HepG2 (cell line): ENCODE measurements around the gene MYO1B. TPM values are rescaled to one million over a fixed set of nuclear protein-coding genes. Genes with fewer than 3 reads are reported as not detected.

Source experiments
- AHR ChIP-seq: IDR thresholded peaks from 2 replicates; pipeline ENCODE4 v1.6.1; 2018; ENCODE audit warnings: missing genetic modification reagents, missing compliant biosample characterization
- ETV6 ChIP-seq: sonication (generic); formaldehyde crosslinking; conservative IDR thresholded peaks from 2 replicates; pipeline ENCODE4 v1.4.0; 2020; ENCODE audit warnings: missing genetic modification reagents
- GATA4 ChIP-seq: sonication (generic); IDR thresholded peaks from 2 replicates; pipeline ENCODE4 v1.6.1; 2016; ENCODE audit warnings: antibody characterized with exemption, low read depth, borderline replicate concordance
- HNRNPLL ChIP-seq: fragments of 200-400 bp; formaldehyde crosslinking; IDR thresholded peaks from 2 replicates; pipeline ENCODE4 v1.6.1; 2017; ENCODE audit warnings: mild to moderate bottlenecking, low read depth, low read length; ENCODE audit not compliant: poor library complexity, severe bottlenecking
- JUNB ChIP-seq: sonication (generic); formaldehyde crosslinking; IDR thresholded peaks from 2 replicates; pipeline ENCODE4 v1.8.0; 2022; ENCODE audit warnings: missing genetic modification reagents, mild to moderate bottlenecking, borderline replicate concordance
- KDM4B ChIP-seq: sonication (generic); formaldehyde crosslinking; IDR thresholded peaks from 2 replicates; pipeline ENCODE4 v1.4.0; 2020; ENCODE audit warnings: missing genetic modification reagents
- SOX5 ChIP-seq: IDR thresholded peaks from 2 replicates; pipeline ENCODE4 v1.6.1; 2016; ENCODE audit warnings: borderline replicate concordance
- ZNF235 ChIP-seq: sonication (generic); formaldehyde crosslinking; IDR thresholded peaks from 2 replicates; pipeline ENCODE4 v1.8.1; 2023; ENCODE audit warnings: mild to moderate bottlenecking, missing genetic modification reagents, borderline replicate concordance
- ZNF333 ChIP-seq: sonication (generic); formaldehyde crosslinking; IDR thresholded peaks from 2 replicates; pipeline ENCODE4 v1.4.0; 2020; ENCODE audit warnings: mild to moderate bottlenecking, missing genetic modification reagents, borderline replicate concordance
- ZNF570 ChIP-seq: sonication (generic); formaldehyde crosslinking; IDR thresholded peaks from 2 replicates; pipeline ENCODE4 v1.4.0; 2020; ENCODE audit warnings: mild to moderate bottlenecking, missing genetic modification reagents, borderline replicate concordance
- ZNF652 ChIP-seq: IDR thresholded peaks from 2 replicates; pipeline ENCODE4 v1.6.1; 2016; ENCODE audit warnings: low read depth, borderline replicate concordance
- polyA plus RNA-seq, 8 experiments: library from polyadenylated mRNA; depleted of rRNA in 3 of 8; stranded (reverse) in 7 of 8; unstranded in 1 of 8; fragments of >200 nt; fragmentation: Illumina TruSeq in 4 of 8; extraction: Trizol in 4 of 8; gene quantifications; 2 replicates each; pipeline versions ENCODE4 v1.2.1 to v1.2.3, GENCODE V29; 2011 to 2016; ENCODE audit warnings: low read depth in 4 of 8, missing spikeins in 1 of 8, mixed read lengths in 1 of 8; ENCODE audit not compliant: insufficient read depth in 1 of 8
- total RNA-seq, 5 experiments: library from RNA; depleted of rRNA; stranded (reverse); fragments of >200 nt; fragmentation: Illumina TruSeq; extraction: Trizol; gene quantifications; 2 replicates each; pipeline ENCODE4 v1.2.3, GENCODE V29; 2016; ENCODE audit warnings: low read depth in 1 of 5
- TF ChIP-seq, protein P1 (sequence below): sonication (generic); formaldehyde crosslinking; IDR thresholded peaks from 2 replicates; pipeline ENCODE4 v1.8.1; 2023; ENCODE audit warnings: mild to moderate bottlenecking, missing genetic modification reagents
- TF ChIP-seq, protein P2 (sequence below): IDR thresholded peaks from 2 replicates; pipeline ENCODE4 v1.6.1; 2016; ENCODE audit warnings: low read depth, missing genetic modification reagents, missing compliant biosample characterization
- TF ChIP-seq, protein P3 (sequence below): sonication (generic); formaldehyde crosslinking; IDR thresholded peaks from 2 replicates; pipeline ENCODE4 v1.4.0; 2020; ENCODE audit warnings: mild to moderate bottlenecking, missing genetic modification reagents

The MYO1B gene
- total and polyA plus RNA-seq, 2 of the 13 experiments (the other 11 are each of a cell fraction or from before 2014, with no cell fraction given) = 36.9 to 89.8 TPM

DNA sequence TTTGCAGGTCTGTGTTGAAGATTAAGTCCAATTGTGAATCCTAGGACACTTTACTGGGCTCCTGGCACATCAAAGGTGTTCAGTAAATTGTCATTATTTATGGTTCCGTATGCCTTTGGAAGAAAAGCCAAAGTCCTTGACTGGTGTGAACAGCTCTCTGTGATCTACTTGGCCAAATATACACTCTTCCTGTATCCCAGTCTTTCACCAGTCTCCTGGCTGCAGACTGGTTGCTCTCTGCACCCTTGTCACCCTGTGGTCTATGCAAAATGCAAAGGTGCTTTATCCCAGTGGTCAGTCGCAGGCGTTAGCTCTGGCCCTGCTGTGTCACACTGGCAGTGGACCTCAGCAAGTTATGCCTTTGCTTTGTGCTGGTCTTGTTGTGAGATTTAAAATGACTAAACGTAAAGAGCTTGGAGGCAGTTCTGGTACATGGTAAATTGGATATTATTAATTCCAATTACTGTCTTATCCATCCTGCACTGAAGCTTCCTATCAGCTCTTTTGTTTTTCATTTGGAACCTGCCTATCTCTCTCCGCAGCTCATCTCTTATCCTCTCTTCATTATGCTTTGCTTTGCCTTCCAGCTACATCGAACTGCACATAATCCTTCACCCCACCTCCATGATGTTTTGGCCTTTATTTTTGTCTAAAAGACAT, 83.1 kb downstream of the MYO1B start (continued):
- TF ChIP-seq, protein P1, sequence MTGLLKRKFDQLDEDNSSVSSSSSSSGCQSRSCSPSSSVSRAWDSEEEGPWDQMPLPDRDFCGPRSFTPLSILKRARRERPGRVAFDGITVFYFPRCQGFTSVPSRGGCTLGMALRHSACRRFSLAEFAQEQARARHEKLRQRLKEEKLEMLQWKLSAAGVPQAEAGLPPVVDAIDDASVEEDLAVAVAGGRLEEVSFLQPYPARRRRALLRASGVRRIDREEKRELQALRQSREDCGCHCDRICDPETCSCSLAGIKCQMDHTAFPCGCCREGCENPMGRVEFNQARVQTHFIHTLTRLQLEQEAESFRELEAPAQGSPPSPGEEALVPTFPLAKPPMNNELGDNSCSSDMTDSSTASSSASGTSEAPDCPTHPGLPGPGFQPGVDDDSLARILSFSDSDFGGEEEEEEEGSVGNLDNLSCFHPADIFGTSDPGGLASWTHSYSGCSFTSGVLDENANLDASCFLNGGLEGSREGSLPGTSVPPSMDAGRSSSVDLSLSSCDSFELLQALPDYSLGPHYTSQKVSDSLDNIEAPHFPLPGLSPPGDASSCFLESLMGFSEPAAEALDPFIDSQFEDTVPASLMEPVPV = no peak
- TF ChIP-seq ZNF333 (CRISPR knock-in tag) (no peak), GATA4 (no peak), JUNB (no peak), ZNF235 (CRISPR knock-in tag) (no peak), SOX5 (CRISPR knock-in tag) (peak; percentile 68), ETV6 (no peak), HNRNPLL (no peak), KDM4B (CRISPR knock-in tag) (no peak), ZNF570 (CRISPR knock-in tag) (no peak), ZNF652 (CRISPR knock-in tag) (peak; percentile 33; the same call in 1 of the 2 replicates), AHR (no peak)
- TF ChIP-seq, protein P2, sequence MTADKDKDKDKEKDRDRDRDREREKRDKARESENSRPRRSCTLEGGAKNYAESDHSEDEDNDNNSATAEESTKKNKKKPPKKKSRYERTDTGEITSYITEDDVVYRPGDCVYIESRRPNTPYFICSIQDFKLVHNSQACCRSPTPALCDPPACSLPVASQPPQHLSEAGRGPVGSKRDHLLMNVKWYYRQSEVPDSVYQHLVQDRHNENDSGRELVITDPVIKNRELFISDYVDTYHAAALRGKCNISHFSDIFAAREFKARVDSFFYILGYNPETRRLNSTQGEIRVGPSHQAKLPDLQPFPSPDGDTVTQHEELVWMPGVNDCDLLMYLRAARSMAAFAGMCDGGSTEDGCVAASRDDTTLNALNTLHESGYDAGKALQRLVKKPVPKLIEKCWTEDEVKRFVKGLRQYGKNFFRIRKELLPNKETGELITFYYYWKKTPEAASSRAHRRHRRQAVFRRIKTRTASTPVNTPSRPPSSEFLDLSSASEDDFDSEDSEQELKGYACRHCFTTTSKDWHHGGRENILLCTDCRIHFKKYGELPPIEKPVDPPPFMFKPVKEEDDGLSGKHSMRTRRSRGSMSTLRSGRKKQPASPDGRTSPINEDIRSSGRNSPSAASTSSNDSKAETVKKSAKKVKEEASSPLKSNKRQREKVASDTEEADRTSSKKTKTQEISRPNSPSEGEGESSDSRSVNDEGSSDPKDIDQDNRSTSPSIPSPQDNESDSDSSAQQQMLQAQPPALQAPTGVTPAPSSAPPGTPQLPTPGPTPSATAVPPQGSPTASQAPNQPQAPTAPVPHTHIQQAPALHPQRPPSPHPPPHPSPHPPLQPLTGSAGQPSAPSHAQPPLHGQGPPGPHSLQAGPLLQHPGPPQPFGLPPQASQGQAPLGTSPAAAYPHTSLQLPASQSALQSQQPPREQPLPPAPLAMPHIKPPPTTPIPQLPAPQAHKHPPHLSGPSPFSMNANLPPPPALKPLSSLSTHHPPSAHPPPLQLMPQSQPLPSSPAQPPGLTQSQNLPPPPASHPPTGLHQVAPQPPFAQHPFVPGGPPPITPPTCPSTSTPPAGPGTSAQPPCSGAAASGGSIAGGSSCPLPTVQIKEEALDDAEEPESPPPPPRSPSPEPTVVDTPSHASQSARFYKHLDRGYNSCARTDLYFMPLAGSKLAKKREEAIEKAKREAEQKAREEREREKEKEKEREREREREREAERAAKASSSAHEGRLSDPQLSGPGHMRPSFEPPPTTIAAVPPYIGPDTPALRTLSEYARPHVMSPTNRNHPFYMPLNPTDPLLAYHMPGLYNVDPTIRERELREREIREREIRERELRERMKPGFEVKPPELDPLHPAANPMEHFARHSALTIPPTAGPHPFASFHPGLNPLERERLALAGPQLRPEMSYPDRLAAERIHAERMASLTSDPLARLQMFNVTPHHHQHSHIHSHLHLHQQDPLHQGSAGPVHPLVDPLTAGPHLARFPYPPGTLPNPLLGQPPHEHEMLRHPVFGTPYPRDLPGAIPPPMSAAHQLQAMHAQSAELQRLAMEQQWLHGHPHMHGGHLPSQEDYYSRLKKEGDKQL (CRISPR knock-in tag) = no peak
- TF ChIP-seq, protein P3, sequence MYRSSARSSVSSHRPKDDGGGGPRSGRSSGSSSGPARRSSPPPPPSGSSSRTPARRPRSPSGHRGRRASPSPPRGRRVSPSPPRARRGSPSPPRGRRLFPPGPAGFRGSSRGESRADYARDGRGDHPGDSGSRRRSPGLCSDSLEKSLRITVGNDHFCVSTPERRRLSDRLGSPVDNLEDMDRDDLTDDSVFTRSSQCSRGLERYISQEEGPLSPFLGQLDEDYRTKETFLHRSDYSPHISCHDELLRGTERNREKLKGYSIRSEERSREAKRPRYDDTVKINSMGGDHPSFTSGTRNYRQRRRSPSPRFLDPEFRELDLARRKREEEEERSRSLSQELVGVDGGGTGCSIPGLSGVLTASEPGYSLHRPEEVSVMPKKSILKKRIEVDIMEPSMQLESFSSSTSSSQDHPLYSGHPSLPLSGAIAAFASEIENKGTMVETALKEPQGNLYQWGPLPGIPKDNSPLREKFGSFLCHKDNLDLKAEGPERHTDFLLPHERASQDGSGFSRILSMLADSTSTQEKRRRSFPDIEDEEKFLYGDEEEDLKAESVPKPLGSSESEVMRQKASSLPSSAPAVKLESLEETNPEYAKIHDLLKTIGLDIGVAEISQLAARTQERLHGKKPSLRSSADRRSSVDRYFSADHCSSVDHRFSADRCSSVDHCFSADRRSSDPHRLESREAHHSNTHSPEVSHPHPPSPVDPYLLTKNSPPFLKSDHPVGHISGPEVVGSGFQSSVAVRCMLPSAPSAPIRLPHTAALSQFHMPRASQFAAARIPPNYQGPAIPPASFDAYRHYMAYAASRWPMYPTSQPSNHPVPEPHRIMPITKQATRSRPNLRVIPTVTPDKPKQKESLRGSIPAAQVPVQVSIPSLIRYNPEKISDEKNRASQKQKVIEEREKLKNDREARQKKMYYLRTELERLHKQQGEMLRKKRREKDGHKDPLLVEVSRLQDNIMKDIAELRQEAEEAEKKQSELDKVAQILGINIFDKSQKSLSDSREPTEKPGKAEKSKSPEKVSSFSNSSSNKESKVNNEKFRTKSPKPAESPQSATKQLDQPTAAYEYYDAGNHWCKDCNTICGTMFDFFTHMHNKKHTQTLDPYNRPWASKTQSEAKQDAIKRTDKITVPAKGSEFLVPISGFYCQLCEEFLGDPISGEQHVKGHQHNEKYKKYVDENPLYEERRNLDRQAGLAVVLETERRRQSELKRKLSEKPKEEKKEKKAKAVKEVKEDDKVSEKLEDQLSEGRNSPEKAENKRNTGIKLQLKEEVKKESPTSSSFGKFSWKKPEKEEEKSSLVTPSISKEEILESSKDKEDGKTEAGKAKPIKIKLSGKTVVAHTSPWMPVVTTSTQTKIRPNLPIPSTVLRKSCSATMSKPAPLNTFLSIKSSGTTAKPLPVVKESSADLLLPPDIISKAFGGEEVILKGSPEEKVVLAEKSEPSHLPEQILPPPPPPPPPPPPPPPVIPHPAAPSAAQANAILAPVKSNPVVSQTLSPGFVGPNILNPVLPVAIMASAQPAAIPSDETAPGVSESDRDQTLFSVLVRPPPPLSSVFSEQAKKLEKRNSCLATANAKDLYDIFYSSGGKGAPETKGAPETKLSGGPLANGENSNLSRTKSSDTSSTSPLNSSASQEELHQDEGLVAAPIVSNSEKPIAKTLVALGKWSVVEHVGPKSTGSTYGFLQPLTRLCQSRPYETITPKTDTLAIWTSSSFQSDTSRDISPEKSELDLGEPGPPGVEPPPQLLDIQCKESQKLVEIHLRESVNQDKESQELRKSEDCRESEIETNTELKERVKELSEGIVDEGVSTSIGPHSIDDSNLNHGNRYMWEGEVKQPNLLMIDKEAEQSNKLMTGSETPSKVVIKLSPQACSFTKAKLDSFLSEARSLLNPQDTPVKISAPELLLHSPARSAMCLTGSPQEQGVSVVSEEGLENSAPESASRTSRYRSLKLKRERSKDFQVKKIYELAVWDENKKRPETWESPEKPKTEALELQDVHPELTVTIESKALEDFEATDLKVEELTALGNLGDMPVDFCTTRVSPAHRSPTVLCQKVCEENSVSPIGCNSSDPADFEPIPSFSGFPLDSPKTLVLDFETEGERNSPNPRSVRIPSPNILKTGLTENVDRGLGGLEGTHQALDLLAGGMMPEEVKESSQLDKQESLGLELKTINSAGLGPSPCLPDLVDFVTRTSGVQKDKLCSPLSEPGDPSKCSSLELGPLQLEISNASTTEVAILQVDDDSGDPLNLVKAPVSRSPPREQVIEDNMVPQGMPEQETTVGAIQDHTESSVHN (CRISPR knock-in tag) = no peak
